Astrocyte of the cerebellum (primary cell): ENCODE results near the gene CSTB.
"Not testable (repeated sequence)": the region's sequence is repeated elsewhere in the genome, so short reads cannot be mapped to it uniquely, and the experiment has no call there.

Experiments used
- DNase-seq: peaks from one replicate; pipeline ENCODE4 v3.0.0-alpha.2; 2011; ENCODE audit warnings: low read depth
- H3K4me3 ChIP-seq: 2 replicates; pipeline ENCODE4 v1.5.1; 2011; ENCODE audit warnings: mild to moderate bottlenecking, low read depth, low read length, moderate library complexity
- CTCF ChIP-seq: IDR thresholded peaks from 2 replicates; pipeline ENCODE4 v1.5.1; 2012; ENCODE audit warnings: low read length, low read depth, moderate library complexity, mild to moderate bottlenecking; ENCODE audit errors: missing control alignments
- in situ Hi-C: cut with HindIII; loops from 2 replicates; pipeline ENCODE4 v1.10.0; 2017; ENCODE audit warnings: low sequenced_read_pairs

The CSTB gene

GRCh38 chr21:43775795-43776430, at the start of gene CSTB:
Gene CSTB (minus strand): TSS chr21:43776308. CDS start chr21:43776269, 39 bp downstream.
- H3K4me3 ChIP-seq: peak within 1 kb of the TSS; percentile 83
- no peak for DNase-seq
- in situ Hi-C loops: no loop called here
- TF ChIP-seq CTCF: no peak

- no peak for TF ChIP-seq CTCF
- in situ Hi-C loops: no loop called here
- no peak for DNase-seq
- no peak overlapping the region for H3K4me3 ChIP-seq
Observed at GRCh38 chr21:43825242-43825935, 49.3 kb upstream of the CSTB start.

GRCh38 chr21:43824333-43825241, 48.5 kb upstream of the CSTB start:
- DNase-seq: no peak
- no peak for TF ChIP-seq CTCF
- in situ Hi-C loops: no loop called here
- H3K4me3 ChIP-seq: no peak overlapping the region

GRCh38 chr21:43822741-43823140, 46.6 kb upstream of the CSTB start:
- DNase-seq, in situ Hi-C loops, H3K4me3 ChIP-seq: not testable (repeated sequence)

GRCh38 chr21:43822166-43822565, 46.1 kb upstream of the CSTB start:
- in situ Hi-C loops, DNase-seq, H3K4me3 ChIP-seq: not testable (repeated sequence)

- in situ Hi-C loops: no loop called here
- TF ChIP-seq CTCF: no peak
- no peak overlapping the region for H3K4me3 ChIP-seq
- DNase-seq: no peak
Observed at GRCh38 chr21:43820466-43820865, 44.4 kb upstream of the CSTB start.

GRCh38 chr21:43819511-43820405, 43.6 kb upstream of the CSTB start:
- no peak for TF ChIP-seq CTCF
- DNase-seq: no peak
- in situ Hi-C loops: no loop called here
- H3K4me3 ChIP-seq: no peak overlapping the region
